HS-5 (cell line): Measurements from ENCODE around the gene CCDC15.
"Not testable (repeated sequence)": the region's sequence is repeated elsewhere in the genome, so short reads cannot be mapped to it uniquely, and the experiment has no call there.

Experiments
- DNase-seq: peaks from one replicate; pipeline ENCODE4 v3.0.0-alpha.2; 2012; ENCODE audit warnings: low read depth

The CCDC15 gene

DNA sequence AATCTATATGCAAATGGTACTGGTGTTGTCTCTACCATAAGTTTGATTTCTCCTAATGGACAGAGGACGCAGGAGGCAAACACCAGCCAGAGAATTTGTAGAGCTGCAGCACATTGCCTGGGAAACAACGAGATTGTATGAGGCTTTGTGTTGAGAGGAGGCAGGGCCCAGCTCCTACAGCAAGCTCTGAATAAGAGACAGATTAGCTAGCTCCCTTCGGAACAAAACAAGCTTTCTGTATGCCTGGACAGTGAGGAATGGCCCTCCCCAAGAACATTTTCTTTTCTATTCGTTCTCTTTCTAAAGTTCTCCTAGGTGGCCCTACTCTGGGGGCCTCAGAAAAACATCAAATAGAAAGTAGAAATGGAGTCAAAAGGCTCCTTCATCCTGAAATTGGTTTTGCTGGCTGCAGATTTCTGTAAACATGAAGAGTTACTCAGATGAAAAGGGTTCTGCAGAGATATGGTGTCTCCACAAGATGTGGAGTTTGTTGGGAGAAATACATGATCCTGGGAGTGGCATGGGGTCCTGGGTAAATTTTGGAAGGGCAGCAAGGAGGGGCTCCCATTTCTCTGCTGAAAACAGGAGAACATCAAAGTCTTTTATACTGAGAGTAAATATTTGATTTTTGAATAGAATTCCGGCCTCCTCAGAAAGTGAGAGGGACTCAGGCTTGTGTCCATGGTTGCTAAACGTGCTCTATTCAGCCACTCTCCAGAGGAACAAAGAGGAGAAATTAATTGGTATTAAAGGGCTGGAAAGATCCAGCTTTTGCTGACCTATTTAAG, 11.3 kb upstream of the CCDC15 start:
- no peak for DNase-seq

DNA sequence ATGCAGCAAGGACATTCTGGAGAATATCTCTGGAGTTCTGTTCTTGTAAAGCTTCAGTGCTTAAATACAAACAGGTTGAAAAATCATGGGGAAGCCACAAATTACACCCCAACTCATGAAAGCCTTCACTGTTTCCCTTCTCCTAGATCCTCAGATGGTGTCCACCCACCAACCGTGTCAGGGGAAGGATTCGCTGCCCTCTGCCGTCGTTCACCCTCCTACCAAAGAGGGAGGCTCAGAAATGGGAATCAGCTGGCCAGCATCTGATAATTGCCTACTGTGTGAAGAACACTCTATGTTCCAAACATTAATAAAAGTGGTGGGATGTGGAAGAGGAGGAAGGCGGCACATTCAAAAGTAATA, 10.8 kb upstream of the CCDC15 start:
- no peak for DNase-seq

- no peak for DNase-seq
Observed at GRCh38 chr11:124943741-124944140, 10.3 kb upstream of the CCDC15 start.

GRCh38 chr11:124944565-124944964, 9.4 kb upstream of the CCDC15 start:
- no peak for DNase-seq

DNA sequence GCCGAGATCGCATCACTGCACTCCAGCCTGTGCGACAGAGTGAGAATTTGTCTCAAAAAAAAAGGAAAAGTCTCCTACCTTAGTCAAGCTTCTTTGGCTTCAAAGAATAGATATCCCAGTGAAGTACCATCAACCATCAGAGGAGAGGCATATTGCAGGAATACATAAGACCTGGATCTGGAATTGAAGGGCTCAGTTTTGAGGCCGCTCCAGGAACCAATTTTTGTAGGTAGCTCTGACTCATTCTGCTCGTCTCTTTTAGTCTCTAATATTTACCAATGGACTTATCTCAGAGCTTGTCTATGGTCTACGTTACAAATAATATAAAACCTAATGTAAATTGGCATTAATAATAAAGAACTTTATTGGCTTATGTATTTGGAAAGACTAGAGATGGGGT, 8.2 kb upstream of the CCDC15 start:
- no peak for DNase-seq

GRCh38 chr11:124946735-124947141, 7.3 kb upstream of the CCDC15 start:
- DNase-seq: no peak

DNA sequence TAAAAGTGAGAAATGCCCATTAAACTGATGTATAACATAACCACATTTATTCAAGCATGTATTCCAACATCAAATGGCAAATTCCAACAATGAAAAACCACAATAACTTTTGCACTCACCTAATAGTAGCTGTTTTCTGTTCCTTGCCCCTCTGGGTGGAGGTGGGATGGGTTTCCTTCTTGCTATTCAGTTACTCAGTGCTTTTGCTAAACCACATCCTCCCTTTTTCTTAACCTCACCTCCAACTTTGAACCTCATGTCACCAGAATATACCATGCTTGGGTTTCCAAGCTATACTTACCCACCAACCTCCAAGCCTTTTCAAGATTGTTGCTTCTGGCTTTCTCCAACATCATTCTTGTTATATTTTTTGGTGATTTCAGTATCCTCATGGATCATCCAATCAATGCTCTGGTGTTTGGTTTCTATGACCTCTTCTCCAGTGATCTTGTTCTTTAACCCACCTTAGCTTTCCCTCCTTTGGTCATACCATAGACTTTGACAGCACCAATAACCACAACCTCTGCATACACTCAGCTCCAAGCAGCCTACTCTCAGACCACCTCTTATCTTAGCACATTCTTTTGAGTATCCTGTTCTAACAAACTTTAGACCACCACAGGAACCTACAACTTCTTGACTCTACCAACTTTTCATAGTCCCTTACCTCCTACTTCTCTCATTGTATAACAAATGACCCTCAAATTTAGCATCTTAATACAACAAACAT, 3.2 kb upstream of the CCDC15 start:
- DNase-seq: no peak

GRCh38 chr11:124951341-124951740, 2.7 kb upstream of the CCDC15 start:
- DNase-seq: no peak

- DNase-seq: no peak
Observed at GRCh38 chr11:124954590-124954955, 571 bp downstream of the CCDC15 start.

DNA sequence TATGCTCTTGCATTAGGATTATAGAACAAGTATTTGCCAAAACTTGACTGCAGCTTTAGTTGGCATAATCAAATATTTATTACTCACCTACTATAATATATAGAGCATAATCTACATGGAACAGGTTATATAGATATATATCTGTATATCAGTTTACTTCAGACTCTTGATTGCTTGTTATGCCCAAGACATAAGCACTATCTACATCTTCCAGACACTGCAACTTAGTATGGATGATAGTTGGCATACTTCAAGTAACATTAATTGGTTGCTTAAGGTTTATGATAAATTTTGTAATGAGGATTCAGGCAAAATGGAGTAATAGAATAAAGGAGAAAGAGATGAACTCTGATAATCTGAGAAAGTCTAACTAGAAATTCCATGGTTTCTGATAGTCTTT, 1.0 kb downstream of the CCDC15 start:
- no peak for DNase-seq

GRCh38 chr11:124961972-124962609, 8.1 kb downstream of the CCDC15 start:
- peak; percentile 50 for DNase-seq

GRCh38 chr11:124968197-124968596, 14.2 kb downstream of the CCDC15 start:
- not testable (repeated sequence) for DNase-seq

GRCh38 chr11:124970925-124971324, 16.9 kb downstream of the CCDC15 start:
- DNase-seq: no peak

GRCh38 chr11:124971810-124972209, 17.8 kb downstream of the CCDC15 start:
- no peak for DNase-seq

GRCh38 chr11:124976531-124976930, 22.5 kb downstream of the CCDC15 start:
- no peak for DNase-seq

GRCh38 chr11:124977006-124977405, 23.0 kb downstream of the CCDC15 start:
- DNase-seq: no peak

DNA sequence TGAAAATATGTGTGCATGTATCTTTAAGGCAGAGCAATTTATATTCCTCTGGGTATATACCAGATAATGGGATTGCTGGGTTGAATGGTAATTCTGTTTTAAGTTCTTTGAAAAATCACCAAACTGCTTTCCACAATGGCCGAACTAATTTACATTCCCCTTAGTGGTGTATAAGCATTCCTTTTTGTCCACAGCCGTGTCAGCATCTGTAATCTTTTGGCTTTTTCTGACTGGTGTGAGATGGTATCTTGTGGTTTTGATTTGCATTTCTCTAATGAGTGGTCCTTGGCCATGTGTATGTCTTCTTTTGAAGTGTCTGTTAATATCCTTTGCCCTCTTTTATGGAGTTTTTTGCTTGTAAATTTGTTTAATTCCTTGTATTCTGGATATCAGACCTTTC, 24.3 kb downstream of the CCDC15 start:
- no peak for DNase-seq

DNA sequence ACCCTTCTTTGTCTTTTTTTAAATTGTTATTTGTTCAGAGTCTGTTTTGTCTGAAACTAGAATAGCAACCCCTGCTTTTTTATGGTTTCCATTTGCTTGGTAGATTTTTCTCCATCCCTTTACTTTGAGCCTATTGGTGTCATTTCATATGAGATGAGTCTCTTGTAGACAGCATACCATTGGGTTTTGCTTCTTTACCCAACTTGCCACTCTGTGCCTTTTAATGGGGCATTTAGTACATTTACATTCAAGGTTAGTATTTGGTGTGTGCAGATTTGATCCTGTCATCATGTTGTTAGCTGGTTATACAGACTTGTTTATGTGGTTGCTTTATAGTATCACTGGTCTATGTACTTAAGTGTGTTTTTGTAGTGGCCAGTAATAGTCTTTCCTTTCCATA, 28.0 kb downstream of the CCDC15 start:
- no peak for DNase-seq

GRCh38 chr11:124983674-124984511, 29.9 kb downstream of the CCDC15 start:
- DNase-seq: no peak

DNA sequence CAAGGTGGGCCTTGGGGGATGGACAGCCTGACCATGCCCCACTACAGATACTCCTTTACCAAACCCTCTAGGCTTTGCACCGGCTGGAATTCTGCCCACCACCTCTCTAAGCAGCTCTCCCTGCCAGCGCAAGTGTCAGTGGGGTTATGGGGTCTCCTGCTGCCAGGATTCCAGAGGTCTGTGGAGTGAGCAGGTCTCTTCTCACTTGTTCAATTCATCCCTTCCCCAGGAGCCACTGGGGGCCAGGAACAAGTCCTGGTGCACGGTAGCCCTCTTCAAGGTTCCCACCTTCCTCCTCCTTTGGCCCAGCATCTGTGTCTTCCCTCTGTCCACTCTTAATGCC, 30.5 kb downstream of the CCDC15 start:
- DNase-seq: no peak

DNA sequence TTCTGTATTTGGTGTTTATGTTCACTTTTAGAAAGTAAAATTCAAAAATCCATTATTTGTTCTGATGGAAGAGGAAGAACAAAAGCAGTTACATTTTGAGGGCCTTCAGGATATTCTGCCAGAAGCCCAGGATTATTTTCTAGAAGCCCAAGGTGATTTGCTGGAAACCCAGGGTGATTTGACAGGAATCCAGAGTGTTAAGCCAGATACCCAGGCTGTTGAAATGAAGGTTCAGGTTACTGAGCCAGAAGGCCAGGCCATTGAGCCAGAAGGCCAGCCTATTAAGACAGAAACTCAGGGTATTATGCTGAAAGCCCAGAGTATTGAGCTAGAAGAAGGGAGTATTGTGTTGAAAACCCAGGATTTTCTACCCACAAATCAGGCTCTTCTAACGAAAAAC, 33.1 kb downstream of the CCDC15 start:
- DNase-seq: no peak

GRCh38 chr11:124988063-124988462, 34.1 kb downstream of the CCDC15 start:
- no peak for DNase-seq
